NCI-H526 (cell line): ENCODE results near the gene PKP1.

Experiments used
- DNase-seq, 2 experiments: peaks; one replicate each; lab custom pipeline; 2025; lab: John Stamatoyannopoulos, UW

The PKP1 gene

GRCh38 chr1:201330541-201330940 lies 47.2 kb downstream of the PKP1 start:
- DNase-seq, result no peak

DNA sequence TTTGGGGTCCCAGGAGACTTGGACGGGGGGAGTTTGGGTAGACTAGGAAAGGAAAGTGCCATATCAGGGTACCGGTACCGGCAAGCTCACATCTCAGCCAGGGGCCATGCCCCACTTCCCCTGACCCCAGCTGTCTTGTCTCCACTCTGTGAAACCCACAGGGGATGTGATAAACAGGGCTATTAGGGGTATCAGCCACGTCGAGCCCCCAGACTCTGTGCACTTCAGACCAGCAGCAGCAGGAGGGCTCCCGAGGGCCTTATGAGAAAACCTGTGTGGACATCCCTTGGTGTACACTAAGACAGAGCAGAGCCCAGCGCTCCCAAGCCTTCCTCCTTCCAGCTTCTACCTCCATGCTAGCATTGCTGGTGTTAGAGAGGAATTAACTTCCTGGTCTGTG lies 47.9 kb downstream of the PKP1 start:
- DNase-seq, result no peak

- no peak for DNase-seq
Measured at GRCh38 chr1:201332021-201332420, 48.7 kb downstream of the PKP1 start.

- DNase-seq, result no peak
Measured at GRCh38 chr1:201332616-201333335, 49.5 kb downstream of the PKP1 start.

DNA sequence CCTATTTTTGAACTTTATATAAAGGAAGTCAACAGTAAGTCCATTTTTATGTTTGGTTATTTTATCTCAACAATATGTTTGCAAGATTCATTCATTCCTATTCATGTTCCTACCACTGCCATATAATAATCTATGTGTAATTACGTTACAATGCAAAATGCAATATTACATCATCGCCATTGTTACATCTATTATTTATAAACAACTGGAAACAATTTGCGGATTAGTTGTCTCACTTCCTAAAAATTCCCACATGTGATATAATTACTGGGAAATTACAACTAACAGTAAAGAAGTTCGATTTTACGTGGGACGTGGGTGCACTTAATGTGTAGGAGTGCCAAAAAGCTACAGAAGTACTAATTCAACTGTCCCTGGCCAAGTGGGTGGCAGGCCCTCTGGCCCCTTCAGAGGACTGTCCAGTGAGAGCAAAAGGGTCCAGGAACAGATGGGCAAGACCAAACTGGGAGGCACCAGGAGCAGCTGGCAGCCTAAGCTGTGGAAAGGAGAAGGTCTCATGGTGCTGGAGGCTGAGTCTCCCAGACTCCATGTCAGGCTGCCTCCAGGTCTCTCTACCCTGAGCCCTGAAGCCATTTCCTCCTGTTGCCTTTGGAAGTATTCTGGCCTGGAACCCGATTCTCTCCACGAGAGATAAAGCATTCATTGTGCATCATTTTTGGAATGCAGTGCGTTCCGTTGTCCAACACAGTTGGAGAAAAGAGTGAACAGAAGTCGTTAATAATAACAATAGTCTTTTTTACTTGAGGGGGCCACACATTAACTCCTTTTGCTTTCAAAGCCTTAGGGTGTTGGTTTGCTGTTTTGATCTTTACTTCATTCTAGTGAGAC lies 51.2 kb downstream of the PKP1 start:
- no peak for DNase-seq

- DNase-seq, result no peak
Measured at GRCh38 chr1:201335174-201335870, 52.0 kb downstream of the PKP1 start.

DNA sequence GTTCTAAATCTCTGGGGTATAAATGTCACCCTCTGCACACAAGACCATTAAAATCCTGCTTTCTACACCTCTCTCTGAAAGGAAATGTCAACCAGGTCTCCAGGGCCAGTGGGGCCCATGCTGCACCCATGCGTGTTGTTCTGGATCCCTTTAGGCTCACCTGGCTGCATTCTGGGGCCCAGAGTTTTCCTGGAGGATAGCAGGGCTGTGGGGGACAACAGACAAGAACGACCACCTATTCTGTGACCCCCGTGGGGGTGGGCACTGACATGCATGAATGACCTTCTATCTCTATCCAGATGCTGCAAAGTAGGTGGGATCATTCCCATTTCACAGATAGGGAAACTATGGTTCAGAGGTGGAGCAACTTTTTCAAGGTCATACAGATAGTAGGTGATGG lies 52.6 kb downstream of the PKP1 start:
- no peak for DNase-seq

DNA sequence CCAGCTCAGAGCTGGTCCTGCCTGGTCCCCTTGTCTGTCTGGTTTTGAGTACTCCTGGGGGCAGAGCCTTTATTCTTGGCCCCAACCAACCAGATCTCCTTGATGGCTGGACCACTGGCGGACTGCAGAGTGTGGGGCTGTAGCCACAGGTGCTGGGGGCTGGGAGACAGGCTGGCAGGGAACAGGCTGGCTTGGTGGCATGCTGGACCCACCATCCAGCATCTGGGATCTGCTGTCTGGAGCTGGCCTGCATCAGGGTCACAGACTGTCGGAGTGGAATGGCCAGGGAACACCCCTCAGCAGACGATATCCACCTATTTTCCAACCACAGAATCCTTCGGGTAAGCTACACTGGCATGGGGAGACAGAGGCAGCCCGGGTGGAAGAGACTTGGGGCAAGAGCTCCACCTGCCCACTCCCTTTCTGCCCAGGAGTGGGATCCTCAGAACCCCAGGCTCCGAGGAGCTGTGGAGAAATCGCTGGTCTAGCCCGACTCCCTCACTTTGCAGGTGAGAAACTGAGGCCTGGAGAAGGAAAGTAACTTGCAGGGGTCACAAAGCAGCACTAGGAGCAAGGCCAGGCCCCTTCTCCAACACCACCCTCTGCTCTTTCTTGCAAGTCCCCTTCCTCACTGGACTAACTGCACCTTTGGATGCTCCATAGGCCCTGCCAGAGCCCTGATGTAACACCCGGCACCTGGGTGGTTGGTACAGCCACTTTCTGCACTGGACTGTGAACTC lies 53.6 kb downstream of the PKP1 start:
- no peak for DNase-seq

GRCh38 chr1:201341377-201341776 lies 58.1 kb downstream of the PKP1 start:
- DNase-seq, result no peak

DNA sequence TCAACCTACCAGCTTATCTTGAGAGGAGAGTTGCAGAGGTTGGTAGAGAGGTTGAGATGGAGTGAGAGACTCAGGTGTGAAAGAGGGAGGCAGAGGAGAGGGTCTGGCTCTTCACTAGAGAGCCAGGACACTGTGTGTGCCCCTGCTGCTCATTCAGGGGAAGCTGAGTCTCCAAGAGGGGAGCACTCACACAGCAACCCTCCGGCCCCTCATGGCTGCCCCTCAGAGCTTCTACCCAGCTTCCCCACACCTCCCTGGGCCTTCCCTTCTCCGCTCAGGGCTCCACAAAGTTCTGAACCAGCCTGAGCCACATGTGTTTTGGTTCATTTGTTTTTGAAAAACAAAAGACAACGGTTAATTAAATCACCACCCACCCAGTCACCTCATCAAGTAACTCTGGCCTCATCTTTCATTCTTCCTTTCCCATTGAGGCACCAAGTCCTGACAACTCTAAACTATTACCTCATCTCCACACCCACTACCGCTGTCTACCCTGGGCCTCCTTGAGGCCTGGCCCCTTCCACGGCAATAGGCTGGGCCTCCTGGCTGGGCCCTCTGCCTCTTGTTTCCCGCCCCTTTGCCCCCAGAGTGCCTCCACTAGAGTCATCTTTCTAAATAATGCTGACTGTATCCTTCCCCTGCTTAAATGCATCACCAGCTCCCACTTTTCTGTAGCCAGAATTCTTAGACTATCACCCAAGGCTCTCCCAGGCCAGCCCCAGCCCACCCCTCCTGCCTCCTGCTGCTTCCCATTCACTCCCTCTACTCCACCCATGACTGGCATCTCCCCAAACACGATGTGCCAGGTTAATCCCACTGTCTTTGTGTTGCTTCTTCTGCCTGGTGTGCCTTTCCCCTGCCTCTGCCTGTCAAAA lies 61.1 kb downstream of the PKP1 start:
- no peak for DNase-seq

DNA sequence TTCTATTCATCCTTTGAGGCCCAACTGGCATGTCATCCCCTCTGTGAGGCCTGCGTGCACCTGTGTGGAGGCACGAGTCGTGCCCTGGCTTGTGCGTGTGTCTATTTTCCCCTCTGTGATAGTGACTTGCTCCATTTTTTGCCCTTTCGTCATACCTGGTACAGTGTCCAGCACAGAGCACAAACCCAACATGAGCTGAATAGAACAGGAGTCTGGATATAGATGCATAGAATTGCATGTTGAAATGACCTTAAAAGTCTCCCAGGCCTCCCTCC lies 61.7 kb downstream of the PKP1 start:
- DNase-seq, result no peak

DNA sequence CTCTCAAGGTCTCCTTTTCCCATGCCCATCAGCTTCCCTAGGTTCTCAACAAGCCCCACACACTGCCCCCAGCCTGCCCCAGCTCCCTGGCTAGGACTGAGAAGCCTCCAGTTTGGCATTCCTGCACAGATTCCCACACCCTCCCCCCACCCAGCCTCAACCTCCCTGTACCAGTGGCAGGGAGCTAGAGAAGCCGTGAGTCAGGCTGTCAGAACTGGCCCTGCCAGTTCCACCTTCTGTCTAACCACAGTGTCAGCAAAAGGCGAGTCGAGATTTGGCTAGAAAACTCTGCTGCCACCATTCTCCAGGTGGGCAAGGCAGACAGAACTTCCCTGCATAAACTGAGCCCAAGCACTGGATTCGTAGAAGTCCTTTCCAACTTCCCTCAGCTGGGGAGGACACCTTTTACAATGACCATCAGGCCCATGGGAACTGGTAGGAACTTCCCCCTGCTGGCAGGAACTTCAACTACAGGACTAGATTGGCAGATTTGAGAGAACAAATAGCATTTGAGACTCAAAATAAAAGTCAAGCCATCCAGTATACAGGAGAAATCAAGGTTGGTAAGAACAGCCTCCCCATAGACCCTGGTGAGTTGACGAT lies 63.1 kb downstream of the PKP1 start:
- peak; percentile 1 to 23 for DNase-seq

- no peak for DNase-seq
Measured at GRCh38 chr1:201346987-201347386, 63.7 kb downstream of the PKP1 start.

- DNase-seq, result no peak
Measured at GRCh38 chr1:201347498-201348210, 64.3 kb downstream of the PKP1 start.

GRCh38 chr1:201348211-201348566 lies 64.9 kb downstream of the PKP1 start:
- DNase-seq, result peak in 1 of 2 experiments; percentile 61

- DNase-seq, result no peak
Measured at GRCh38 chr1:201349092-201349491, 65.8 kb downstream of the PKP1 start.

GRCh38 chr1:201350361-201350725 lies 67.0 kb downstream of the PKP1 start:
- DNase-seq, result no peak

- DNase-seq, result no peak
Measured at GRCh38 chr1:201350884-201351283, 67.6 kb downstream of the PKP1 start.

DNA sequence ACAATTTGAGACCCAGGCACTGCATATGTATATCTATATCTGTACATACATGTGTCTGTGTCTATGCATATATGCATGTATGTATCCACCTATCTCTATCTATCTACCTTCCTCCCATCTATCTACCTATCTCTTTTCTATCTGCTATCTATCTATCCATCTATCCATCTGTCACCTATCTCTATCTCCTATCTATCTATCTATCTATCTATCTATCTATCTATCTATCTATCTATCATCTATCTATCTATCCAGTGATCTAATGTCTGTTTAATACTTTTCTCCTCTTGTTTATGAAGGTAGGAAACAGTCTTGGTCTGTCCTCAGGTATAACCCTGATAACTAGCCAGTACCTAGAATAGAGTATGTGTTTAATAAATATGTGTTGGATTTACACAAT lies 68.3 kb downstream of the PKP1 start:
- DNase-seq, result no peak

- DNase-seq, result no peak
Measured at GRCh38 chr1:201353186-201353940, 70.1 kb downstream of the PKP1 start.
